ENCODE results near the gene WNT11. TPM values are rescaled to one million over a fixed set of nuclear protein-coding genes. Genes with fewer than 3 reads are reported as not detected.

WNT11 gene
- total RNA-seq, 4 donors from 2014 or later: 0.13 to 3.2 (median 0.38) TPM

DNA sequence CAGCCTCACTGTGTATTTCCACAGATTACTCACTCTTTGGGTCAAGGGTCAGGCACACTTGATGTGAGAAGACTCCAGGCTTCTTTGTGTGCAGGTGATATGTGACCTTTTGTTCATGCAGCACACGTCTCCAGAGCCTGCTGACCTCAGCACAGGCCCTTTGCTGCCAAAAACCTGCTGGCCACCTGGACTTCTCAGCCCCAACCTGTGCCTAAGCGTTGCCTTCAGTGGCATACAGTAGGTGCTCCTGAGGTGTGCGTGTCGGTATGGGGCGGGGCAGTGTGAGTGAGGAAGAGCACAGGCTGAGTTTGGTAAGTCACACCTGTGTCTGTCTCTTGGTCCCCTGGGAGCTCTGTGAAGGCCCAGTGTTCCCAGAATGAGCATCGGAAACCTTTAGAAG lies 58.1 kb downstream of the WNT11 start:
- H3K9me3 ChIP-seq: no peaks in the 10 kb centered on the region
- H3K4me3 ChIP-seq: no peak overlapping the region
- intact Hi-C loops (cut with DNase I): no loop called here
- no peaks in the 10 kb centered on the region for H3K27me3 ChIP-seq
- H3K36me3 ChIP-seq: peaks cover 0 to 2% (median 0%) of the 10 kb centered on the region in 3 donors
- no peak for TF ChIP-seq POLR2A (IDR thresholded peaks at IDR 0.05)
- TF ChIP-seq, protein P1, sequence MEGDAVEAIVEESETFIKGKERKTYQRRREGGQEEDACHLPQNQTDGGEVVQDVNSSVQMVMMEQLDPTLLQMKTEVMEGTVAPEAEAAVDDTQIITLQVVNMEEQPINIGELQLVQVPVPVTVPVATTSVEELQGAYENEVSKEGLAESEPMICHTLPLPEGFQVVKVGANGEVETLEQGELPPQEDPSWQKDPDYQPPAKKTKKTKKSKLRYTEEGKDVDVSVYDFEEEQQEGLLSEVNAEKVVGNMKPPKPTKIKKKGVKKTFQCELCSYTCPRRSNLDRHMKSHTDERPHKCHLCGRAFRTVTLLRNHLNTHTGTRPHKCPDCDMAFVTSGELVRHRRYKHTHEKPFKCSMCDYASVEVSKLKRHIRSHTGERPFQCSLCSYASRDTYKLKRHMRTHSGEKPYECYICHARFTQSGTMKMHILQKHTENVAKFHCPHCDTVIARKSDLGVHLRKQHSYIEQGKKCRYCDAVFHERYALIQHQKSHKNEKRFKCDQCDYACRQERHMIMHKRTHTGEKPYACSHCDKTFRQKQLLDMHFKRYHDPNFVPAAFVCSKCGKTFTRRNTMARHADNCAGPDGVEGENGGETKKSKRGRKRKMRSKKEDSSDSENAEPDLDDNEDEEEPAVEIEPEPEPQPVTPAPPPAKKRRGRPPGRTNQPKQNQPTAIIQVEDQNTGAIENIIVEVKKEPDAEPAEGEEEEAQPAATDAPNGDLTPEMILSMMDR (IDR thresholded peaks at IDR 0.05): no peak
- DNase-seq: no peak
- H3K4me1 ChIP-seq: peaks cover 3 to 16% (median 6%) of the 10 kb centered on the region in 3 donors
- H3K27ac ChIP-seq: no peak overlapping the region
- 87% methylated on average over 5 of the region's 6 CpGs for WGBS, 2 donors

DNA sequence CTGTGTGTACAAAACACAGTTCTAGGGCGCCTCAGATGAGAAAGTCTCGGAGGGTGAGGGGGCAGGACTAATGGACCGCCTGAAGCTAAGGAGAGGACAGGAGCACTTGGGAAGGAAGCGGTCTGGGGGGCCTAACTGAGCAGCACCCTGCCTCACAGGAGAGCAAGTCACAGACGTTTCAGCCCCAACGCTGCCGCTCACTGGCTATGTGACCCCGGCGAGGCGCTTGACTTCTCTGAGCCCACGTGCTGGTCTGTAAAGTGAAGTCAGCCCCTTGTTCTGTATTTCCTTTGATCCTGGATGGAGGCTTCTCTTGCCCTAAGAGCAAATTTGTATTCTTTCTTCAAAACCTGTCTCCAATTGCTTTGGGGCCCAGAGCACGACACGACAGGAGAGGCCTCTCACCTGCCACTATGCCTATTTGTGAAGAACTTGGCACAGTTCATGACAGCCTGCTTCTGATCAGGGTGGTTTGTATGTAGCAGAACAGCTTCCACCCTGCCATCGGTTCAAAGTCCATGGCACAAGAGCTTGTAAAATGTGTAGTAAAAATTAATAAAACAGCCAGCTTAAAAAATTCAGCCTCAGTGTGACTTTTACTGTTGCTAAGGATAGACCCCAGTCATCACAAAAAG lies 59.1 kb downstream of the WNT11 start:
- peaks cover 0 to 12% (median 0%) of the 10 kb centered on the region in 3 donors for H3K36me3 ChIP-seq
- H3K27me3 ChIP-seq: no peaks in the 10 kb centered on the region
- WGBS, 2 donors: 73 to 86% methylated on average over 6 to 13 of the region's 14 CpGs
- no peak overlapping the region for H3K27ac ChIP-seq
- intact Hi-C loops (cut with DNase I): no loop called here
- TF ChIP-seq, protein P1 (IDR thresholded peaks at IDR 0.05): no peak
- TF ChIP-seq POLR2A (IDR thresholded peaks at IDR 0.05): no peak
- H3K4me1 ChIP-seq: peaks cover 3 to 7% (median 6%) of the 10 kb centered on the region in 3 donors
- DNase-seq: no peak
- H3K4me3 ChIP-seq: no peak overlapping the region
- H3K9me3 ChIP-seq: no peaks in the 10 kb centered on the region

DNA sequence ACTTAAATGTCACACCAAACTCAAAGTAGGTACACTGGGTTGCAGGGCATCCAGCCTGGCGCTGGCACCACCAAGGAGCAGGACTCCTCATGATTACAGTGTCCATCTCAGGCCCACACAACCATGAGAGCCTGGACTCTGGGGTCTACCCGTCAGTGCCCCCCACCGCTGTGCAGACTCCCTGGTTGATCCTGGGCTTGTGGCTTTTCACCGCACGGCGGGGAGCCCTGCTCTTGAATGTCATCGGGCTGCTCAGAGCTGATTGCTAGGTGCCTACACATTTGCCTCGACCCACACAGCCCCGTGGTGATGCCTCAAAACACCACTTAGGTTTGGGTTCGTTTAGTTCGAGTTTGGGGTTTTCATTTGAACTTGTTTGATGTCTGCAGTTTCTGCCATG lies 63.0 kb downstream of the WNT11 start:
- no peak for TF ChIP-seq POLR2A (IDR thresholded peaks at IDR 0.05)
- TF ChIP-seq, protein P1 (IDR thresholded peaks at IDR 0.05): no peak
- H3K4me3 ChIP-seq: no peak overlapping the region
- peaks cover 0 to 32% (median 5%) of the 10 kb centered on the region in 3 donors for H3K36me3 ChIP-seq
- H3K27me3 ChIP-seq: no peaks in the 10 kb centered on the region
- H3K27ac ChIP-seq: no peak overlapping the region
- intact Hi-C loops (cut with DNase I): no loop called here
- H3K4me1 ChIP-seq: no peaks in the 10 kb centered on the region
- WGBS, 2 donors: 91 to 96% methylated on average over 5 of the region's 11 CpGs
- H3K9me3 ChIP-seq: no peaks in the 10 kb centered on the region
- DNase-seq: no peak

DNA sequence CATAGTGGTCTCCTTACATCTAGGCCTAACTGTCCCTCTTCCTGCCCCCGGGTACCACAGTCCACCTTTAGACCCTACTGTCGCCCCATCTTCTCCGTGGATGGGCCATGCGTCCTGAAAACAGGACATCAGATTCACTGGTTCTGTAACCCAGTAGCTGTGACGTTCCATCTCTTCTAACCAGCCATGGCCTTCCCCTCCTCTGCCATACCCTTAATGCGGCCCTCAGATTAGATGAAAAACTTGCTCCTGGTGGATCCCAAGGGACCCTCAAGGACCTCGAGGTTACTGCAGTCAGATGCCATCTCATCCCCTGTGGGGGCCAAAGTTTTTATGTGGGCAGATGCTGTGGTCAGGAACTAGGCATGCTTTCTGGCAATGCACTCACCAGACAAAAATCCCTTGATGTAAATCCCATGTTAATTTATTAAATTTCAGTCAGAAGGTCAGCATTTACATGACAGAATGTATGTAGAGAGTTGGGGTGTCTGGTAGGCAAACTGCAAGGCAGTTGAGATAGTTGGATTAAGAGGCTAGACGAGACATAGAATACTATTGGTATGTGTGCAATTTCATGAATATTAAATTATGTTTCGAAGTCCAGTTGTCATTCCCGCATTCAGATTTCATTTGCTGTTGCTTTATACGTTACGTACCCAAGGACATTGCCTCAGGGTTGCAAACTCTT lies 64.3 kb downstream of the WNT11 start:
- DNase-seq: no peak
- WGBS, 2 donors: 93 to 96% methylated on average over 12 of the region's 12 CpGs
- Histone ChIP-seq H3K27ac (no peak overlapping the region), H3K4me1 (no peaks in the 10 kb centered on the region), H3K27me3 (no peaks in the 10 kb centered on the region), H3K9me3 (no peaks in the 10 kb centered on the region), H3K36me3 (peaks cover 0 to 36% (median 5%) of the 10 kb centered on the region in 3 donors), H3K4me3 (no peak overlapping the region)
- TF ChIP-seq, protein P1 (IDR thresholded peaks at IDR 0.05): no peak
- TF ChIP-seq POLR2A (IDR thresholded peaks at IDR 0.05): no peak
- intact Hi-C loops (cut with DNase I): no loop called here

DNA sequence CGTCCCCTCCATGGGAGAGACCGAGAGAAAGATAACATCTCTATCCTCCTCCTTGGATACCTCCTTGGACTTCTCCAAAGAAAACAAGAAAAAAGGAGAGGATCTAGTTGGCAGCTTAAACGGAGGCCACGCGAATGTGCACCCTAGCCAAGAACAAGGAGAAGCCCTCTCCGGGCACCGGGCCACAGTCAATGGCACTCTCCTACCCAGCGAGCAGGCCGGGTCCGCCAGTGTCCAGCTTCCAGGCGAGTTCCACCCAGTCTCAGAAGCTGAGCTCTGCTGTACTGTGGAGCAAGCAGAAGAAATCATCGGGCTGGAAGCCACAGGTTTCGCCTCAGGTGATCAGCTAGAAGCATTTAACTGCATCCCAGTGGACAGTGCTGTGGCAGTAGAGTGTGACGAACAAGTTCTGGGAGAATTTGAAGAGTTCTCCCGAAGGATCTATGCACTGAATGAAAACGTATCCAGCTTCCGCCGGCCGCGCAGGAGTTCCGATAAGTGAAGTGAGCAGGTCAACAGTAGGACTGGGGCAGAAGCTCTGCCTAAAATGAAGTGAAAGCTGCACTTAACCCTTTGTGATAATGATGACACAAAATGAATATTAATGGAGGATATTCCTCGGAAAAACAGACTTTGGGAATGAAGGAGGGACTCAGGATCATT lies 65.3 kb downstream of the WNT11 start:
- Histone ChIP-seq H3K4me1 (no peaks in the 10 kb centered on the region), H3K4me3 (no peak overlapping the region), H3K27me3 (no peaks in the 10 kb centered on the region), H3K36me3 (peaks cover 0 to 36% (median 5%) of the 10 kb centered on the region in 3 donors), H3K27ac (no peak overlapping the region), H3K9me3 (no peaks in the 10 kb centered on the region)
- 93 to 94% methylated on average over 20 to 22 of the region's 22 CpGs for WGBS, 2 donors
- TF ChIP-seq POLR2A (IDR thresholded peaks at IDR 0.05): no peak
- TF ChIP-seq, protein P1 (IDR thresholded peaks at IDR 0.05): no peak
- DNase-seq: no peak
- intact Hi-C loops (cut with DNase I): no loop called here

Measured in esophagus squamous epithelium (tissue), 5 donors.